Adrenal gland (tissue), 12 donors: ENCODE data around the gene MAFF. TPM values are rescaled to one million over a fixed set of nuclear protein-coding genes. Genes with fewer than 3 reads are reported as not detected.

Source experiments
- DNase-seq, 7 donors: peaks; one replicate each; pipeline ENCODE4 v3.0.0-alpha.2; 2019 to 2020
- H3K27ac ChIP-seq, 5 donors: fragments of 200-600 bp; sonication (generic) in 4 of 5; 1 replicate in 3 of 5; 2 replicates in 2 of 5; pipeline versions ENCODE4 v1.5.1 to v1.8.0; 2016 to 2020; ENCODE audit warnings: mild to moderate bottlenecking in 1 of 5
- H3K27me3 ChIP-seq: fragments of 200-600 bp; 2 replicates; pipeline ENCODE4 v1.8.0; 2021
- H3K36me3 ChIP-seq, 2 donors: fragments of 200-600 bp; replicated peaks in 1 of 2; 1 replicate in 1 of 2; 2 replicates in 1 of 2; pipeline versions ENCODE4 v1.5.1 to v1.8.0; 2018 to 2022
- H3K4me1 ChIP-seq, 2 donors: fragments of 200-600 bp; replicated peaks in 1 of 2; 1 replicate in 1 of 2; 2 replicates in 1 of 2; pipeline versions ENCODE4 v1.5.1 to v1.8.0; 2018 to 2021
- H3K4me3 ChIP-seq, 4 donors: fragments of 200-600 bp; sonication (generic) in 3 of 4; one replicate each; pipeline ENCODE4 v1.5.1; 2016 to 2018
- H3K9me3 ChIP-seq, 3 donors: fragments of 200-600 bp; sonication (generic) in 1 of 3; replicated peaks in 1 of 3; 1 replicate in 2 of 3; 2 replicates in 1 of 3; pipeline versions ENCODE4 v1.5.1 to v1.8.0; 2016 to 2021
- CTCF ChIP-seq, 6 experiments: fragments of 450-650 bp in 4 of 6; fragments of 200-600 bp in 2 of 6; sonication (generic) in 1 of 6; IDR thresholded peaks; 1 replicate in 5 of 6; 2 replicates in 1 of 6; pipeline versions ENCODE4 v1.5.1 to v1.8.0; 2016 to 2021; ENCODE audit warnings: antibody characterized with exemption in 6 of 6, mild to moderate bottlenecking in 2 of 6, moderate library complexity in 1 of 6
- POLR2A ChIP-seq, 2 donors: fragments of 450-650 bp; IDR thresholded peaks; one replicate each; pipeline ENCODE4 v1.6.1; 2017; ENCODE audit warnings: antibody characterized with exemption in 2 of 2, mild to moderate bottlenecking in 2 of 2, moderate library complexity in 1 of 2
- WGBS, 4 donors: extraction: QIAGEN DNeasy Blood & Tissue Kit in 2 of 4; methylation state at CpG; one replicate each; pipeline versions ENCODE4 v1.1.5 to v1.1.7; 2013 to 2017; 5-methylcytosine and 5-hydroxymethylcytosine counted together
- intact Hi-C, 2 donors: fragments of 100-400 bp; cut with DNase I; formaldehyde crosslinking; loops; one replicate each; pipeline versions ENCODE4 v1.14.1 to v1.15.0; 2022 to 2023
- polyA plus RNA-seq, 3 donors: library from polyadenylated mRNA; stranded (reverse); fragments of 200-250 nt in 2 of 3; fragments of 350-450 nt in 1 of 3; fragmentation: Illumina TruSeq in 1 of 3; extraction: RNeasy Lipid Tissue Mini Kit (QIAGEN cat#74804) in 1 of 3; gene quantifications; one replicate each; pipeline ENCODE4 v1.2.3, GENCODE V29; 2013 to 2014
- total RNA-seq, 9 donors: library from RNA; depleted of rRNA in 4 of 9; stranded (reverse); fragments of >200 nt in 4 of 9; fragments of 120-200 nt in 1 of 9; fragmentation: NEBNext Ultra II Directional in 1 of 9; extraction: Animal tissue kit (Norgen Biotek cat#: 25700) in 1 of 9; gene quantifications; one replicate each; pipeline versions ENCODE4 v1.1.0 to v1.2.4, GENCODE V29; 2013 to 2023
- donor health status: healthy with polysubstance abuse.
- donor health status: Bipolar disorder and iron deficiency.
- donor health status: DM: yes; HTN: yes; CAD: no.
- donor health status: DM: no; HTN: no; CAD: no.
- donor health status: DM: no; HTN: no; CAD: no.
- donor health status: DM: yes; HTN: yes; CAD: no.

Gene MAFF
- total and polyA plus RNA-seq, 12 donors, result 1.9 to 23.4 (median 13.9) TPM

GRCh38 chr22:38187413-38188212 is 14.2 kb upstream of the MAFF start:
- 71 to 76% (median 74%) methylated on average over 10 of the region's 10 CpGs for WGBS, 4 donors
- no peaks in the 10 kb centered on the region for H3K27me3 ChIP-seq
- no peak for DNase-seq
- H3K9me3 ChIP-seq, result no peaks in the 10 kb centered on the region
- TF ChIP-seq POLR2A (IDR thresholded peaks at IDR 0.05) (no peak), CTCF (IDR thresholded peaks at IDR 0.05) (no peak)
- no peaks in the 10 kb centered on the region for H3K36me3 ChIP-seq
- H3K27ac ChIP-seq, result no peak overlapping the region
- intact Hi-C loops, result no loop called here
- no peak overlapping the region for H3K4me3 ChIP-seq
- no peaks in the 10 kb centered on the region for H3K4me1 ChIP-seq

GRCh38 chr22:38189104-38189503 is 12.7 kb upstream of the MAFF start:
- no peak for DNase-seq
- Histone ChIP-seq H3K27me3 (no peaks in the 10 kb centered on the region), H3K36me3 (no peaks in the 10 kb centered on the region), H3K4me1 (peaks cover 6 to 10% of the 10 kb centered on the region in 2 donors), H3K27ac (no peak overlapping the region), H3K9me3 (no peaks in the 10 kb centered on the region), H3K4me3 (no peak overlapping the region)
- intact Hi-C loops, result no loop called here
- TF ChIP-seq CTCF (IDR thresholded peaks at IDR 0.05), result no peak
- TF ChIP-seq POLR2A (IDR thresholded peaks at IDR 0.05), result no peak
- WGBS, 4 donors, result 69 to 77% (median 75%) methylated on average over 3 of the region's 3 CpGs

GRCh38 chr22:38190581-38190980 is 11.2 kb upstream of the MAFF start:
- TF ChIP-seq POLR2A (IDR thresholded peaks at IDR 0.05), result no peak
- 60 to 67% (median 63%) methylated on average over 6 of the region's 6 CpGs for WGBS, 4 donors
- peaks cover 10 to 15% of the 10 kb centered on the region in 2 donors for H3K4me1 ChIP-seq
- DNase-seq, result no peak
- H3K9me3 ChIP-seq, result no peaks in the 10 kb centered on the region
- H3K36me3 ChIP-seq, result no peaks in the 10 kb centered on the region
- intact Hi-C loops, result no loop called here
- no peaks in the 10 kb centered on the region for H3K27me3 ChIP-seq
- H3K27ac ChIP-seq, result no peak overlapping the region
- no peak overlapping the region for H3K4me3 ChIP-seq

GRCh38 chr22:38191055-38191454 is 10.7 kb upstream of the MAFF start:
- 91 to 94% (median 93%) methylated on average over 12 to 14 of the region's 14 CpGs for WGBS, 4 donors
- H3K36me3 ChIP-seq, result no peaks in the 10 kb centered on the region
- peaks cover 10 to 15% of the 10 kb centered on the region in 2 donors for H3K4me1 ChIP-seq
- H3K27ac ChIP-seq, result no peak overlapping the region
- H3K27me3 ChIP-seq, result no peaks in the 10 kb centered on the region
- no peak overlapping the region for H3K4me3 ChIP-seq
- DNase-seq, result no peak
- intact Hi-C loops, result no loop called here
- no peaks in the 10 kb centered on the region for H3K9me3 ChIP-seq
- TF ChIP-seq CTCF (IDR thresholded peaks at IDR 0.05), result no peak
- no peak for TF ChIP-seq POLR2A (IDR thresholded peaks at IDR 0.05)
